NCI-H1417 (cell line): ENCODE data around the gene SMIM8.

Experiments
- DNase-seq, 3 experiments: peaks; one replicate each; lab custom pipeline; 2025; lab: John Stamatoyannopoulos, UW

The SMIM8 gene

DNA sequence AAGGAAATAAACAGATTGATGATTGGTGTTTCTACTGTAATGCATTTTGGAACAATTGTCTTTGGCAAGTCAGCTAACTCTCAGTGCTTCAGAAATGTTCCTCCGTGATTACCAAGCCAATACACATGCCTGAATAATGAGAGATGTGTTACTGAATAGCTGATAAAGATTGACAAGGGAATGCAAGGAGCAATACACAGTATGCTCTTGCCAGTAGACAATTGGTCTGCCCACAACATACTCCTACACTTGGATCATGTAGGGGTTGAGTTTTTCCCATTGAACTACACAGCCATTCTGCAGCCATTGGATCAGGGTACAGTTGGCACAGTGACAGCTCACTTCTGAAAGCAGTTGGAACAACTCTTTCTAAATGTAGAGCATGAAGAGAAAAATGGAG lies 12.3 kb downstream of the SMIM8 start:
- no peak for DNase-seq

DNA sequence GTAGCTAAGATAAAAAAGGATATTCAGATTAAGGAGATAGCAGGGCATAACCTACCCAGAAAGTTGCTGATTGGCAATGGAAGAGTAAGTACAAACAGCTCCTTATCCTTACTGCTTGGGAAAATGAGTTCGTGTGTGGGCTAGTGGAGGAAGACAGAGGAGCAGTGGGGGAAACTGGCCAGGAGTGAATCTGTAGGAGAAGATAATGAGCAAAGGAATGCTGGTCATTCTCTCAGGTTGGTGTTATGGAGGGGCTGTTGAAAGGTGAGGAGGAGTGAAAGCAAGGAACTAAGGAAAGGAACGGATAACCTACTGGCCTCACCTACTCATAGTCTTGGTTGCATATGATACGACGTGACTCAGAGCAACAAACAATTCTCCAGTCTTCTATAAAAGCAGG lies 14.0 kb downstream of the SMIM8 start:
- no peak for DNase-seq

DNA sequence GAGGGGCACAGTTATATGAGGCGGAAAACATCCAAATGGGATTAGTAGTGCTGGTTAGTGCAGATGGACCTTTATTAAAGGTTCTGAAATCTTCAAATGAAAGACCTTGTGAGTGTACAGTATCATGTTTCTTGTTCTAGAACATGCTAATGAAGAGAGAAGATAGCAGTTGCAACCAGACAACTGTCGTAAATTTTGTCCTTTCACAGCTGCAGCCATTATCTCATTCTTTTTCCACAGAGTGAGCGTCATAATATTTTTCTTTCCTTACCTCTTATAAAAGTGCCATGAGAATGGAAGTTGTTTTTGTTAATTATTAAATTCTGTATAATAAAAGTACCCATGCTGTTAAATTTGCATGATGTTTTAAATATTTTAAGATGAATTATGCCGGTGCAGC lies 17.8 kb downstream of the SMIM8 start:
- DNase-seq: no peak

DNA sequence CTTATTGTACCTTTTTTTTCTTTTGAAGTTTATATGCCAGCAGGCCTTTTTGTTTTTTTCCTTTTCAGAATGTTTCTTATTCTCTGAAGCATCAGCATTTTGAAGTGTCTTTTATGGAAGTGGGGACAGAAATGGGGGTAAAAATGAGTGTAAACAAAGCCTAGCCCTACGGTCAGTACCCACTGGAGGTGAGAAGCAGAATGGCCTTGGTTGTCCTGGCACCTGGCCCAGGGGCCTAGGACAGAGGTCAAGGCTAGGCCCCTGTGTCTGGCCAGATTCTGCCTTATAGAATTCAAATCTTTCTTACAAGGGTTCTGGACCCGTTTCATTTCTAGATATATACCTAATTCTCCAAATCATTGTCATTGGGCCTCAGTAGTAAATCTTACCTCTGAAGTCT lies 18.8 kb downstream of the SMIM8 start:
- DNase-seq: no peak

DNA sequence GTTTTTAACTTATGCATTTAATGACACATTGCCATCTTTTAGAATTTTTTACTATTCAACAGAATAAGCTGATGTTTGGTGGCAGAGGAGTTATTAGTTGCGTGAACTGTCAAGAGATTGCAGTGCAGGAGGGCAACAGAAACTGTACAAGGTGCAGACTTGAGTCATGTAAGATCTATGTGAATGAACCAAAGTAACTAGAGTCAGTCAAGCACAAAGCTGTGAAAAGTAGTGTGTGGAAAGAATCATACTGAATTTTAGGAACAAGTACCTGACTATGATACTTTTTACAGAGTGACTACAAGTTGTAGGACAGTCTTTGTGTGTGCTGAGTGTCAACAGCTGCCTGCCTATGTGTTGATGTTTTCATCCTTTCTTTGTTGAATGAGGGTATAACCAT lies 19.5 kb downstream of the SMIM8 start:
- no peak for DNase-seq

DNA sequence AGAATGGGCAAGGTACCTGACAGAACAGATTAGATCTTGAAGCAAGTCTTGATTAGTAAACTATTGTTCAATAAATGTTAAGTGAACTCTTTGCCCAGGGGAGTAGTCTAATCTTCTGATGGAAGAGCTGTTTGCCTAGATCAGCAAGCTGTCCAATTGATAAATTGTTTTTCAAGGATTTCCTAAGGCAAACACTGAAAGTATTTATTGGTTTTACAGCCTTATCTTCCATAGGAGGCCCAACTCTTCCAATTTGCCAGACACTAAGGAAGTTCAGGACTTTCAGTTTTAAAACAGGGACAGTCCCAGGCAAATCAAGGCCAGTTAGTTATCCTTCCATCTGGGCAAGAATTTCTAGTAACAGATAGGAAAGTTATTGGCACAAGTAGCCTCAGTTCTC lies 20.4 kb downstream of the SMIM8 start:
- DNase-seq: no peak

DNA sequence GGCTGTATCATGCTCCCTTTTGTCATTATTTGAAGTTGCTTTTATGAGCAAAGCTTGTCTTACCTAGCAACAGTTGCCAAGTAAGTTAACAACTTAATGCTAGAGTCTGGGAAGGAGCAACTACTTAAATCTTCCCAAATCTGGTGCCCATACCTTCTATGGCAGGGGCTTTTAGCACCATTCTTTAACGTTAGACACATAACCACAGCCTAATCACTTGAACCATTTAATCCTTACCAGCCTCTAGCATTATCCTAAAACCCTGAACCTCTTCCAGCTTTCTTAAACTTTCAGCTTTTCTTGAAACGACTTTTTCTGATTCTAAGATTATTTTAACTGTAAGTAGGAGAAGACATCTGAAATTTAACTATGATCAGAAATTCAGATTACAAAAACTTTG lies 22.3 kb downstream of the SMIM8 start, which contains the start of gene C6orf163:
TSS of gene C6orf163 (plus strand) at position 83 of the 400 bp plus-strand sequence. CDS start at position 370, 287 bp downstream.
- DNase-seq: no peak

DNA sequence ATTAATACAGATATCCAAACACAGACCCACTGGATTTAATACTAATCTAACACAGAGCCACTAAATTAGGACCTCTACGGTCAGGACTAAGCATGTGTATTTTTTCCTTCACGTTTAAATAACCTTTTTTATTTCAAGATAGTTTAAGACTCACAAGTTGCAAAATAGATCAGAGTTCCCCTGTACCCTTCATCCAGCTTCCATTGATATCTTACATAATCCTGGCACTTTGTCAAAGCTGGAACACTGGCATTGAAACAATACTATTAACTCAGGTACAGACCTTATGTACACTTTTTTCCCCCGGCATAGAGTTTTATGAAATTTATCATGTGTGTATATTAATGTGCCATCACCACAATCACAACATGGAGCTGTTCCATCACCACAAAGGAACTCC lies 24.3 kb downstream of the SMIM8 start:
- no peak for DNase-seq

DNA sequence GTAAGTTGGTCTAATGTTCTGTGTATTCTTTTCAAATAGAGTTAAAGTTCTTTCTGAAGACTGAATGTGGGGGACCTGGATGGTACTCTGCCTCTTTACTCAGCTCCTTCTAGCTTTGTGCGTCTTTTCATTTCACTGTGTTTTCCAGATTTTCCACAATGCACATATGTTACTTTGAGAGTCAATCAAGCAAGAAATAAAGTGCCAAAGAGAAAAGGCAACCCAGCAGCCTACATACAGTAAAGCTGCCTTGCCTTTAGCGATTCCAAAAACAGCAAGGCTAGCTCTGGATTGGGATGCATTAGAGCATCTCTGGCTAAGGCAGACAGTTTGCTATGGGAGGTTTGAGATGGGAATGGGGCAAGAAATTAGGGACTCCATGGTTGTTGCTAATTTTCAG lies 27.5 kb downstream of the SMIM8 start:
- no peak for DNase-seq

DNA sequence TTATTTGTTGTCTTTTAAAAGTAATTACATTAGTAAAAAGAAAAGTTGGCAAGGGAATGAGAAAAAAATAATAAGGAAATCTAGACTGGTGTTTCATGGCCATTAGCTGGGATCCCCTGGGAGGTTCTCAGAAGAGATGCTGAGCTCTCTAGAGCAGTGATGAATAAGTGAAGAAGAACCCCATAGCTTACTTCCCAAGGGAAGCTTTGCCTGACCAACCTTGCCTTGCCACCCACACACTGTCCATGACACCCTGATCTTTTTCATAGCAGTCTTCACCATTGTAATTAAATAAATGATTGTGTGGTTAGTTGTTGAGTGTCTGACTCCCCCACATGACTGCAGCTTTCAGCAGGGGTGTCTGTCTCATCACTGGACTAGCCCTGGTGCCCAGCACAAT lies 28.1 kb downstream of the SMIM8 start:
- DNase-seq: no peak

DNA sequence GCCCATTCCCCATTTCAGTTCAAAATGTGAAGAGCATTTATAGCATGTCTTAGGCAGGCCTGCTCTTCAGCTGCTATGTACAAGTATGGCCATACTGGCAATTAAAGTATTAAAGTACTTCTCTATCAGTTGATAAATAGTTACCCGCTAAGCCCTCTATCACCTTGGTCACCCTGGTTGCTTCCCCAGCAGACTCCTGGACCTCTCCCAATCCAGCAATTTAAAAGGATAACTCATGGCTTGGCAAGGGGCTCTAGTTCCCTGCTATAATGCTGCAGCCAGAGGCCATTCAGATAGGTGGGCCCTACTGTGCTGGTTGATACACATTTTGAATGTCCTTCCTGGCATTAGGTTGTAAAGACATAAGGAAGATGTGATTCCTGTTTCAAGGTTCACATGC lies 29.2 kb downstream of the SMIM8 start:
- no peak for DNase-seq

DNA sequence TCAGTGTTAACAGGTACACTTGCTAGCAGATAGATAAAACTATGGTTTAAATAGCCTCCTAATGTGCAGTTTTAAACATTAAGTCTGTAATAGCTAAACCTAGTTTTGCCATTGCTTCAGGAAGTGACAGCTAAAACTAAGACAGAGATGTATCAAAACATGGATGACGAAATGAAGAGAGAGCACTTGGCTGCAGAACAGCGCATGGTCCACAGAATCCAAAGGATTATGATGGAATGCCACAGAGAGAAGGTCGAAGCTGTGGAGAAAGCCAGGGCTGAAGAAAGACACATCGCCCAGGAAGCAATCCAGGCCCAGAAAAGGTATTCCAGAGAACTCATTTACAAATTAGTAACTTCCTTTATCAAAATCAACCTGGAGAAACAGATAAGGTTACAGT lies 33.8 kb downstream of the SMIM8 start:
- DNase-seq: no peak

DNA sequence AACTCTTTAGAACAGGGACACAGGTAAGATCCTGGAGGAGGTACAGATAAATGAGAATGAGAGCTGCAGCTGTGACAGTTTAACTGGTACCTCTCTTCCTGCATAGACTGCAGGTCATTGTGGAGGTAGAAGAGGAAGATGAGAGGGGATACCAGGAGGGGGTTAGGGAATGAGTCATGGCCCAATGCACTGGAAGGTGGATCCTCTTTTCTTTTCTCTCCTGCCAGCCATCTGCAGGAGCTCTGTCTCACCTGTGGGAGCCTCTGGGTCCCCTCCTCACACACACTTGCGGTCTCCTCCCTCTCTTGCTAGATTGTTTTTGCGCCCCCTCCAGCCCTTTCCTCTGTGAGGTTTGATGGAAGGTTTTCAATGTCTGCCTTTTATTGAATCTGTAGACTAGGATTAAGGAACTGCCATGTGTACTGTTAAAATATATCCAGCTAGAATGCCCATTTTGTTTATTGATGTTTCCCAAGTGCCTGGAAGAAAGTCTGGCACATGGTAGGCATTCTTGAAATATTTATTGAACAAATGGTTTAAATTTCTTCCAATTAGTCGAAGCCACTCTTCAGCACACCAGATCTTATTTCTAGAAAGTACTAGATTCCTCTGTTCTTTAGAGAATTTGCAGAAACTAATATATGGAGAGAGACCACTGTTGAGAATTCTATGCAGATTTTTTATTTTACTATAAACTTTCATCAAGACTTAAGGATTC lies 35.2 kb downstream of the SMIM8 start:
- no peak for DNase-seq

DNA sequence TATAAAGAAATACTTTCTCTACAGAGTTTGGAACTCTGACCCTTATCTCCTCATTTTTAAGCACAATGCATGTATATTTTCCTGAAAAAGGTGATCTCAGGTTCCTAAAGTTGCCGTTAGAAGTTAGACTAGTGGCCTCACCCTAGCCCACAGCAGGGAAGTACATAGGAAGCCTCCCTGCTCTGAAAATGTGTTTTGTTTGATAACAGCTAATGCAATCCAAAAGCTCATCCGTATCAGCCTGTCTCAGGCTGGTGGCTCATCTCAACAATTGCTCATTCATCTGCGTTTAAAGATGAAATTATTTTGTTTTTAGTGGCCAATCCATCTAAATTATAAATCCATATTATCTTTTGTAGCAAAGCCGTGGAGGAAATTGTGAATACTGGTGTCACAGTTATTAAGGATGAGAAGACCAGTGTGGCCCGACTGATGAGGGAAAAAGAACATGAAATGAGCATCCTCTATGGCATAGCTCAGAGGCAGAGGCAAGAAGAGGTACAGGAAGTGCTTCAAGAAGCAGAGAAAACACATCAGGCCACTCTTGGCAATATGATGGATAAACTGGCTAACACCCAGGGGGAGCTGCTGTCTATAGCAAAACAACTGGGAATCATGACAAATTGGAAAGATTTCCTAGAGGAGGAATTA lies 42.3 kb downstream of the SMIM8 start:
- DNase-seq: no peak

DNA sequence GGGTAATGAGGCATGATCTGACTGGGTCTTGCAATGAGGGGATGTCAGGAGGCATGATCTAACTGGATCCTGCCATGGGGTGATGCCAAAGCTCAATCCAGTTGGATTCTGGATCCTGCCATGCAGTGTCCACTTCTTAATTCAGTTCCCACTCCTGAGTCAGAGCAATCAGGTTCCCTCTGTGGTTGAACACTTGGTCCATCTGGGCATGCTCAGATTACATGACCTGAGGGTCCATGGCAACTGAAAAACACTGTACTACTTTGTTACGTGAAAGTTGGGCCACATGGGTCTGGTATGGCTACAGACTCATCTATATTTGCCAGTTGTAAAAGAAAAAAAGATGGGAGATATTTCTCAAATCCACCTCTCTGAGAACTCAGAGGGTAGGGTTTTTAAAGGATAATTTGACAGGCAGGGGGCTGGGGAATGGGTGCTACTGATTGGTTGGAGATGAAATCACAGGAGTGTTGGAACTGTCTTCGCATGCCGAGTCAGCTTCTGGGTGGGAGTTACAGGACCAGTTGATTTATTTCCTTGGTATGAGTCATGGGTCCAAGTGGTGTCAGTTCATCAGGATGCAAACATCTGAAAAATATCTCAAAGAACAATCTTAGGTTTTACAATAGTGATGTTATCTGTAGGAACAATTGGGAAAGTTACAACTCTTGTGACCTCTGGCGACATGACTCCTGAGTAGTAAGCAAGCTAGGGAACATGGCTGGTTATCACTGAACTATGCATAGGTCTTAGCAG lies 43.9 kb downstream of the SMIM8 start:
- DNase-seq: no peak

DNA sequence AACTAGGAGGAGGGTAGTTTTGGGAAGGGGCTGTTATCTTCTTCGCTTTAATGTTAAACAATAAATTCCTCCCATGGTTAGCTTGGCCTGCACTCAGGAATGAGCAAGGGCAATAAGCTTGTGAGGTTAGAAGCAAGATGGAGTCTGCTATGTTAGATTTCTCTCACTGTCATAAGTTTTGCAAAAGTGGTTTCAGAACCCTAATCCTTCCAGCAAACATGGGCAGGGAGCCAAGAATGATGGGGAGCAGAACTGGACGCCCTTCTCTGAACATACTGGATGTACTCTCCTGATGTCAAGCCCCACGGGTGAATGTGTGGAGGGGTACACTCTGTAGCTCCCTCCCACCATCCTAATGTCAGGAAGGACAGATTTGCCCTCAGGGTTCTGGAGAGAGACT lies 44.5 kb downstream of the SMIM8 start:
- no peak for DNase-seq

DNA sequence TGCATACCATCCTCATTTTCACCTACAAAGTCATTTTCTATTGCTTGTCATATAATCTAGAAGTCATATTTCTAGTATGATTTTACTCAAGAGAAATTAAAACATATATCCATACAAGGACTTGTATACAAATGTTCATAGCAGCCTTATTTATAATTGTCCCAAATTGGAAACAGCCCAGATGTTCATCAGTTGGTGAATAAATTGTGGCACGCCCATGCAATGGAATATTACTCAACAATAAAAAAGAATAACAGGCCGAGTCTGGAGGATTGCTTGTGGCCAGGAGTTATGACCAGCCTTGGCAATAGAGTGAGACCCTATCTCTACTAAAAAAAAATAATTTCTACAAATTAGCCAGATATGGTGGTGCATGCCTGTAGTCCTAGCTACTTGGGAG lies 51.0 kb downstream of the SMIM8 start:
- no peak for DNase-seq

DNA sequence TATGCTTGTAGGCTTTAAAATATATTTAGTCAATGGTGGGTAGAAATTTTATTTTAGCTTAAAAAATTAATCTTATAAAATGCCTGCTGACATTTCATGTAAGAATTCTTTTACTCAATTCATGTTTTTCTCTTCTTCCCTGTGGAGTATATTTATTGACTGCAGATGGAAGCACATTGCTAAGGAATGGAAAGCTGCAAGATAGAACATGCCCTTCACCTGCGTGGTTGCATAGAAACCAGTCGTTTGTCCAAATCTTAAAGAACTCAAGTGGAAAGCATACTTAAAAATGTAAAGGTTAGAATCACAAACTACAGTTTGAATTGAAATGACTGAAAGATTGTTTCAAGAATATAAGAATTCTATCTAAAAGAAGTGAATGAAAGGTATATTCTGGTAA lies 52.9 kb downstream of the SMIM8 start:
- DNase-seq: peak in 1 of 3 experiments; percentile 7

DNA sequence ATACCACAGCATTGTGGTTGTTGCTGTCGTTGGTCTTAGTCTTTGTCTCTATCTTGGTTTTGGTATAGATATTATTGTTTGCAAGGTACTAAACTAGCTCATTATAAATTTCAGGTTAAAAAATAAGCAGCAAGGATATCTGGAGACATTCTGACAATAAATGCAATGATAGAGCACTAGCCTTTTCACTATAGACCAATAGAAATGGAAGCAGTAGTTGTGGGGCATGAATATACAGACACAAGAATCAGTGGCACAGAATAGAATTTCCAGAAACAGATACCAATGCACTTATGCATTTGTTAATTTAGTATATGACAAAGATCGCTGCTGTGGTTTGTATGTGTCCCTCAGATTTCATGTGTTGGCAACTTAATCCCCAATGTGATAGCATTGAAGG lies 54.3 kb downstream of the SMIM8 start:
- no peak for DNase-seq

DNA sequence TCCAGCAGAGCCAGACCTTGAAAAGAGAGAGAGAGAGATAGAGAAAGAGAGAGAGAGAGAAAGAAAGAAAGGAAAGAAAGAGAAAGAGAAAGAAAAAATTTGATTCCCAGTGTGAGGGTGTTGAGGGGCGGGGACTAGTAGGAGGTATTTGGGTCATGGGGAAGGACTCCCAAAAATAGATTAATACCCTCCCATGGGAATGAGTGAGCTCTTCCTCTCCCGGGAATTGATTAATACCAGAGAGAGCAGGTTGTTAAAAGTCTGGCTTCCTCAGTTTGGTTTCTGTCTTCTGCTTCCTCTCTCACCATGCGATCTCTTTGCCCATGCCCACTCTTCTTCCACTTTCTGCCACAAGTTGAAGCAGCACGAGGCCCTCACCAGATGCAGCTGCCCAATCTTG lies 56.6 kb downstream of the SMIM8 start:
- no peak for DNase-seq

DNA sequence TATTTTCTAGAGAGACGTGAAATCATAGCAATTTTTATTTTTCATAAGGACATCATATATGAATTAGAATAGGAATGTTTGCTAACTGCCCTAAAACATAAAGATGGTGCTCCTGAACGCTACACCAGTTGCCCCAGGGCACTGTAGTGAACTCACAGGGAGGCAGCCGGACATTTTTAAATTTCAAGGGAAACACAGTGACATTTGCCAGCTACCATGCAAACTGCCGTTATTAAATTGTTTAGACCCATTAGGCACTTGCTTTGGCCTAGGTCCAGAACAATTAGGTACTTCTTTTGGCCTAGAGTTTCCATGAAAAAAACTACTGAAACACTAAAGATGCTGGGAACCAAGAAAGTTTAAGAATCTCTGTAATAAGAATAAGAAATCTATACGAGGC lies 60.5 kb downstream of the SMIM8 start:
- DNase-seq: no peak

DNA sequence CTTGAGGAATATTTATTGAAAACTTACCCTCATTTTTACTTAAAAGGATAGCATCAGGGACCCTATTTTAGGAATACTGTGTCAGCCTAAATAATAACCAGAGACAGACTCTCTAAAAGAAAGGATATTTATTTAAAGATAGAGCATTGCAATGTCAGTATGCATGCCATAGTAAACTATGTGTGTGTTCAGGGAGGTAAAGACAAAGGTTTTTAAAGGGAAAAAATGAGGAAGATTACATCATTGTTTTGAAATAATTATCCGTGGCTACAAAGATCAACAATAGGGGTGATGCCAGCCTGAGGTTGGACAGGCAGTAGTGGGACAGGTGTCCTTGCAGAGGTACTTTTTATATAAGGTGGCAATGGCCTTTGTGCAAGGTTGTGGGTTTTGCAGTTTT lies 61.6 kb downstream of the SMIM8 start:
- DNase-seq: no peak

DNA sequence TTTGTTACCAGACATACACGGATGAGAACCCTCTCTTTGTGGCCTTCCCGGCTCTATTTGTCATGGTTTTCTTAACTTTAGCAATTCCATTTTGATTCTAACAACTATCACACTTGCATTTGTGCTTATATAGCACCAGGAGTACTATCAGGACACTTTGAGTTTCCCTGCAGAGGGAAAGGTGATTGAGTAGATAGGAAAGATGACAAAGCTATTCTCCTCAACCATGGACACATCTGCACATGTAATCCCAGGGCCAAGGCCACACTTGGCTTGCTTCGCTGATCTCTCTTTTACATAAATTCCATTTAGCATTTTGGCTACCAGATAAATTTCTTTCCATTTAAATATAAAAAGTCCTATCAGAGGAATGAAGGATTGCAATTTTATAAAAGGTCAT lies 62.1 kb downstream of the SMIM8 start:
- no peak for DNase-seq
